Measurements from ENCODE around the gene ZNF552.

The ZNF552 gene

GRCh38 chr19:57771417-57771816, 43.3 kb downstream of the ZNF552 start:
- H3K27ac ChIP-seq = no peak overlapping the region
- TF ChIP-seq ZFX (IDR thresholded peaks at IDR 0.05; ENCODE audit: borderline replicate concordance) = no peak
- TF ChIP-seq, protein P1, sequence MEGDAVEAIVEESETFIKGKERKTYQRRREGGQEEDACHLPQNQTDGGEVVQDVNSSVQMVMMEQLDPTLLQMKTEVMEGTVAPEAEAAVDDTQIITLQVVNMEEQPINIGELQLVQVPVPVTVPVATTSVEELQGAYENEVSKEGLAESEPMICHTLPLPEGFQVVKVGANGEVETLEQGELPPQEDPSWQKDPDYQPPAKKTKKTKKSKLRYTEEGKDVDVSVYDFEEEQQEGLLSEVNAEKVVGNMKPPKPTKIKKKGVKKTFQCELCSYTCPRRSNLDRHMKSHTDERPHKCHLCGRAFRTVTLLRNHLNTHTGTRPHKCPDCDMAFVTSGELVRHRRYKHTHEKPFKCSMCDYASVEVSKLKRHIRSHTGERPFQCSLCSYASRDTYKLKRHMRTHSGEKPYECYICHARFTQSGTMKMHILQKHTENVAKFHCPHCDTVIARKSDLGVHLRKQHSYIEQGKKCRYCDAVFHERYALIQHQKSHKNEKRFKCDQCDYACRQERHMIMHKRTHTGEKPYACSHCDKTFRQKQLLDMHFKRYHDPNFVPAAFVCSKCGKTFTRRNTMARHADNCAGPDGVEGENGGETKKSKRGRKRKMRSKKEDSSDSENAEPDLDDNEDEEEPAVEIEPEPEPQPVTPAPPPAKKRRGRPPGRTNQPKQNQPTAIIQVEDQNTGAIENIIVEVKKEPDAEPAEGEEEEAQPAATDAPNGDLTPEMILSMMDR (IDR thresholded peaks at IDR 0.05) = no peak

GRCh38 chr19:57769345-57770131, 45.2 kb downstream of the ZNF552 start, which contains the start of gene ZNF586:
Gene ZNF586, plus strand, starts transcription at chr19:57769676. Its CDS starts 167 bp downstream, at chr19:57769843.
- TF ChIP-seq ZFX (IDR thresholded peaks at IDR 0.05; ENCODE audit: borderline replicate concordance) = no peak
- TF ChIP-seq, protein P1 (IDR thresholded peaks at IDR 0.05) = no peak
- peak within 1 kb of the TSS; percentile 80 for H3K27ac ChIP-seq

DNA sequence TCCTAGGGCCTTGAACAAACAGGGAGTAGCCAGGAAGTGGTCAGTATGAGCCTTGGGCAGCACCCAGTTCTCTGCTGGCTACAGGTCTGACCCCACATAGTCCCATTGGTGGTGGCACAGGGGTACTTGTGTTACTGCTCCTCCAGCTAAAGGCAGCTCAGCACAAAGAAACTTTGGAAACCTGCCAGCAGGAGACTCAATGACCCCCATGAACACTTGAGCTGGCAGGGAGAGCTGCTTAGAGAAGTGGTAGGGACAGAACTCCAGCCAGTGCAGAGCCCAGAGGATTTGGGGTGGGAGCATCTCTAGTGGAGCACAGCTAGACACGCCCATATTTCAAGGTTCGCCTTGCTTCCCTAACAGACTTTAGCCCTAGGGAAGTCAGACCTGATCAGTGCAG, 55.6 kb downstream of the ZNF552 start:
- no peak for TF ChIP-seq ZFX (IDR thresholded peaks at IDR 0.05; ENCODE audit: borderline replicate concordance)
- TF ChIP-seq, protein P1 (IDR thresholded peaks at IDR 0.05) = no peak
- H3K27ac ChIP-seq = no peak overlapping the region

- no peak overlapping the region for H3K27ac ChIP-seq
- TF ChIP-seq ZFX (IDR thresholded peaks at IDR 0.05; ENCODE audit: borderline replicate concordance) = no peak
- TF ChIP-seq, protein P1 (IDR thresholded peaks at IDR 0.05) = no peak
These were observed 56.8 kb downstream of the ZNF552 start for GRCh38 chr19:57757941-57758340.

Data from 22Rv1 (cell line).